HG03039 (cell line): ENCODE data around the gene RNF167.
"Not testable (repeated sequence)": the region's sequence is repeated elsewhere in the genome, so short reads cannot be mapped to it uniquely, and the experiment has no call there.

Experiments
- ATAC-seq: cut with Tn5 transposase; IDR thresholded peaks from one replicate; pipeline ENCODE4 v1.9.1; 2021; ENCODE audit warnings: mild to moderate bottlenecking, moderate library complexity; ENCODE audit not compliant: unreplicated experiment

Gene RNF167

GRCh38 chr17:4901648-4902344, 38.3 kb upstream of the RNF167 start:
- ATAC-seq = no peak

- no peak for ATAC-seq
Observed at GRCh38 chr17:4902540-4902939, 37.5 kb upstream of the RNF167 start.

- no peak for ATAC-seq
Observed at GRCh38 chr17:4903051-4903818, 36.8 kb upstream of the RNF167 start, which contains the start of gene CHRNE. Gene CHRNE (minus strand): TSS chr17:4903098. CDS start chr17:4903063, 35 bp downstream.

- ATAC-seq = not testable (repeated sequence)
Observed at GRCh38 chr17:4906642-4907041, 33.4 kb upstream of the RNF167 start.

GRCh38 chr17:4908301-4908700, 31.8 kb upstream of the RNF167 start:
- no peak for ATAC-seq

GRCh38 chr17:4908711-4909496, 31.2 kb upstream of the RNF167 start:
- no peak for ATAC-seq

- ATAC-seq = no peak
Observed at GRCh38 chr17:4913994-4914393, 26.1 kb upstream of the RNF167 start.

- not testable (repeated sequence) for ATAC-seq
Observed at GRCh38 chr17:4914551-4914950, 25.5 kb upstream of the RNF167 start.

GRCh38 chr17:4919511-4920047, 20.5 kb upstream of the RNF167 start:
- ATAC-seq = no peak

- no peak for ATAC-seq
Observed at GRCh38 chr17:4920351-4921048, 19.6 kb upstream of the RNF167 start.

- no peak for ATAC-seq
Observed at GRCh38 chr17:4921320-4921719, 18.7 kb upstream of the RNF167 start.

- ATAC-seq = not testable (repeated sequence)
Observed at GRCh38 chr17:4926577-4927335, 13.3 kb upstream of the RNF167 start.

GRCh38 chr17:4928881-4929280, 11.2 kb upstream of the RNF167 start:
- no peak for ATAC-seq

- ATAC-seq = no peak
Observed at GRCh38 chr17:4931963-4932362, 8.1 kb upstream of the RNF167 start, which contains the start of gene GP1BA. Gene GP1BA (plus strand): TSS chr17:4932277. CDS start chr17:4932605, 328 bp downstream.

- ATAC-seq = no peak
Observed at GRCh38 chr17:4932756-4933155, 7.3 kb upstream of the RNF167 start.

- ATAC-seq = no peak
Observed at GRCh38 chr17:4933646-4934045, 6.4 kb upstream of the RNF167 start.

- no peak for ATAC-seq
Observed at GRCh38 chr17:4934173-4934979, 5.7 kb upstream of the RNF167 start.

GRCh38 chr17:4935650-4936049, 4.4 kb upstream of the RNF167 start:
- no peak for ATAC-seq

- no peak for ATAC-seq
Observed at GRCh38 chr17:4936436-4936835, 3.6 kb upstream of the RNF167 start.
